Measurements from ENCODE around the gene FNDC3B.

DNA sequence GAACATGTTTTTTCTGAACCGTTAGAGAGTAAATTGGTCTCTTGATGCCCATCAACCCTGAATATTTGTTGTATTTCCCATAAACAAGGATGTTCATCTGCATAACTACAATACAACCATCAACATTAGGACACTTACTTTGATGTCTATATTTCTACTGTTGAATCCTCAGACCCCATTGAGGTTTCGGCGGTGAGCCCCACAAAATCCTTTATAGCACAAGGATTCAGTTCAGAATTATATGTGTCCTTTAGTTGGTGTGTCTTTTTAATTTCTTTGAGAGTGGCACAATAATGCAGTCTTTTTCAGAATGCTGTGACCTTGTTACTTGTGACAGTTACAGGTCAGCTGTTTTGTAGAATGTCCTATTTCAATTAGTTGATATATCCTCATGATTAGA, 158.0 kb downstream of the FNDC3B start:
- TF ChIP-seq, protein P1, sequence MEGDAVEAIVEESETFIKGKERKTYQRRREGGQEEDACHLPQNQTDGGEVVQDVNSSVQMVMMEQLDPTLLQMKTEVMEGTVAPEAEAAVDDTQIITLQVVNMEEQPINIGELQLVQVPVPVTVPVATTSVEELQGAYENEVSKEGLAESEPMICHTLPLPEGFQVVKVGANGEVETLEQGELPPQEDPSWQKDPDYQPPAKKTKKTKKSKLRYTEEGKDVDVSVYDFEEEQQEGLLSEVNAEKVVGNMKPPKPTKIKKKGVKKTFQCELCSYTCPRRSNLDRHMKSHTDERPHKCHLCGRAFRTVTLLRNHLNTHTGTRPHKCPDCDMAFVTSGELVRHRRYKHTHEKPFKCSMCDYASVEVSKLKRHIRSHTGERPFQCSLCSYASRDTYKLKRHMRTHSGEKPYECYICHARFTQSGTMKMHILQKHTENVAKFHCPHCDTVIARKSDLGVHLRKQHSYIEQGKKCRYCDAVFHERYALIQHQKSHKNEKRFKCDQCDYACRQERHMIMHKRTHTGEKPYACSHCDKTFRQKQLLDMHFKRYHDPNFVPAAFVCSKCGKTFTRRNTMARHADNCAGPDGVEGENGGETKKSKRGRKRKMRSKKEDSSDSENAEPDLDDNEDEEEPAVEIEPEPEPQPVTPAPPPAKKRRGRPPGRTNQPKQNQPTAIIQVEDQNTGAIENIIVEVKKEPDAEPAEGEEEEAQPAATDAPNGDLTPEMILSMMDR (IDR thresholded peaks at IDR 0.05): no peak
- TF ChIP-seq EP300 (IDR thresholded peaks at IDR 0.05): no peak
- no peak for TF ChIP-seq POLR2A (IDR thresholded peaks at IDR 0.05; ENCODE audit: low read depth)

Data from esophagus muscularis mucosa (tissue), 4 donors.